Gastrocnemius medialis (tissue), 4 donors: ENCODE data around the gene GPR3.

ENCODE experiments used
- POLR2A ChIP-seq, 2 donors: fragments of 450-650 bp; IDR thresholded peaks; one replicate each; pipeline ENCODE4 v1.6.1; 2017; ENCODE audit warnings: antibody characterized with exemption in 2 of 2, mild to moderate bottlenecking in 2 of 2, moderate library complexity in 2 of 2
- TF ChIP-seq, protein P1 (sequence below), 5 experiments: fragments of 450-650 bp in 3 of 5; fragments of 200-600 bp in 2 of 5; sonication (generic) in 2 of 5; IDR thresholded peaks in 4 of 5; conservative IDR thresholded peaks in 1 of 5; 1 replicate in 4 of 5; 2 replicates in 1 of 5; pipeline ENCODE4 v1.5.1; 2016 to 2019; ENCODE audit warnings: antibody characterized with exemption in 5 of 5, mild to moderate bottlenecking in 3 of 5, moderate library complexity in 3 of 5

- TF ChIP-seq, protein P1, sequence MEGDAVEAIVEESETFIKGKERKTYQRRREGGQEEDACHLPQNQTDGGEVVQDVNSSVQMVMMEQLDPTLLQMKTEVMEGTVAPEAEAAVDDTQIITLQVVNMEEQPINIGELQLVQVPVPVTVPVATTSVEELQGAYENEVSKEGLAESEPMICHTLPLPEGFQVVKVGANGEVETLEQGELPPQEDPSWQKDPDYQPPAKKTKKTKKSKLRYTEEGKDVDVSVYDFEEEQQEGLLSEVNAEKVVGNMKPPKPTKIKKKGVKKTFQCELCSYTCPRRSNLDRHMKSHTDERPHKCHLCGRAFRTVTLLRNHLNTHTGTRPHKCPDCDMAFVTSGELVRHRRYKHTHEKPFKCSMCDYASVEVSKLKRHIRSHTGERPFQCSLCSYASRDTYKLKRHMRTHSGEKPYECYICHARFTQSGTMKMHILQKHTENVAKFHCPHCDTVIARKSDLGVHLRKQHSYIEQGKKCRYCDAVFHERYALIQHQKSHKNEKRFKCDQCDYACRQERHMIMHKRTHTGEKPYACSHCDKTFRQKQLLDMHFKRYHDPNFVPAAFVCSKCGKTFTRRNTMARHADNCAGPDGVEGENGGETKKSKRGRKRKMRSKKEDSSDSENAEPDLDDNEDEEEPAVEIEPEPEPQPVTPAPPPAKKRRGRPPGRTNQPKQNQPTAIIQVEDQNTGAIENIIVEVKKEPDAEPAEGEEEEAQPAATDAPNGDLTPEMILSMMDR (IDR thresholded peaks at IDR 0.05 in 4 of 5, conservative IDR thresholded peaks at IDR 0.05 in 1 of 5): no peak
- no peak for TF ChIP-seq POLR2A (IDR thresholded peaks at IDR 0.05)
These were observed 38.6 kb downstream of the GPR3 start for GRCh38 chr1:27430903-27431600.
